Hematopoietic multipotent progenitor cell treated with erythropoietin and hydrocortisone succinate and interleukin-3 and kit ligand, for 4 days (in vitro differentiated cells): ENCODE measurements around the gene CXCL12.

Experiments used
- DNase-seq: peaks from one replicate; pipeline ENCODE4 v3.0.0-alpha.2; 2015

Gene CXCL12

GRCh38 chr10:44399659-44400451, 15.0 kb upstream of the CXCL12 start:
- DNase-seq: no peak

GRCh38 chr10:44398747-44399658, 14.1 kb upstream of the CXCL12 start:
- no peak for DNase-seq

- no peak for DNase-seq
Measured at GRCh38 chr10:44398271-44398670, 13.4 kb upstream of the CXCL12 start.

- no peak for DNase-seq
Measured at GRCh38 chr10:44397476-44398225, 12.8 kb upstream of the CXCL12 start.

- DNase-seq: no peak
Measured at GRCh38 chr10:44396671-44397191, 11.8 kb upstream of the CXCL12 start.

- DNase-seq: no peak
Measured at GRCh38 chr10:44395902-44396670, 11.2 kb upstream of the CXCL12 start.

GRCh38 chr10:44395396-44395795, 10.5 kb upstream of the CXCL12 start:
- DNase-seq: no peak

GRCh38 chr10:44394696-44395381, 9.9 kb upstream of the CXCL12 start:
- no peak for DNase-seq

- DNase-seq: no peak
Measured at GRCh38 chr10:44393834-44394547, 9.1 kb upstream of the CXCL12 start.

- no peak for DNase-seq
Measured at GRCh38 chr10:44393051-44393630, 8.2 kb upstream of the CXCL12 start.

GRCh38 chr10:44392420-44392819, 7.5 kb upstream of the CXCL12 start:
- DNase-seq: no peak

- DNase-seq: no peak
Measured at GRCh38 chr10:44391981-44392380, 7.1 kb upstream of the CXCL12 start.

GRCh38 chr10:44390585-44391072, 5.7 kb upstream of the CXCL12 start:
- no peak for DNase-seq

- DNase-seq: no peak
Measured at GRCh38 chr10:44389556-44389955, 4.7 kb upstream of the CXCL12 start.

- DNase-seq: no peak
Measured at GRCh38 chr10:44389150-44389549, 4.3 kb upstream of the CXCL12 start.

- no peak for DNase-seq
Measured at GRCh38 chr10:44388641-44389040, 3.7 kb upstream of the CXCL12 start.

GRCh38 chr10:44387853-44388251, 3.0 kb upstream of the CXCL12 start:
- no peak for DNase-seq

- peak; percentile 69 for DNase-seq
Measured at GRCh38 chr10:44386546-44387052, 1.7 kb upstream of the CXCL12 start.

GRCh38 chr10:44385696-44386441, 972 bp upstream of the CXCL12 start:
- peak; percentile 27 for DNase-seq
